ENCODE measurements around the gene AOX1.
"Not testable (repeated sequence)": the region's sequence is repeated elsewhere in the genome, so short reads cannot be mapped to it uniquely, and the experiment has no call there.

Gene AOX1

DNA sequence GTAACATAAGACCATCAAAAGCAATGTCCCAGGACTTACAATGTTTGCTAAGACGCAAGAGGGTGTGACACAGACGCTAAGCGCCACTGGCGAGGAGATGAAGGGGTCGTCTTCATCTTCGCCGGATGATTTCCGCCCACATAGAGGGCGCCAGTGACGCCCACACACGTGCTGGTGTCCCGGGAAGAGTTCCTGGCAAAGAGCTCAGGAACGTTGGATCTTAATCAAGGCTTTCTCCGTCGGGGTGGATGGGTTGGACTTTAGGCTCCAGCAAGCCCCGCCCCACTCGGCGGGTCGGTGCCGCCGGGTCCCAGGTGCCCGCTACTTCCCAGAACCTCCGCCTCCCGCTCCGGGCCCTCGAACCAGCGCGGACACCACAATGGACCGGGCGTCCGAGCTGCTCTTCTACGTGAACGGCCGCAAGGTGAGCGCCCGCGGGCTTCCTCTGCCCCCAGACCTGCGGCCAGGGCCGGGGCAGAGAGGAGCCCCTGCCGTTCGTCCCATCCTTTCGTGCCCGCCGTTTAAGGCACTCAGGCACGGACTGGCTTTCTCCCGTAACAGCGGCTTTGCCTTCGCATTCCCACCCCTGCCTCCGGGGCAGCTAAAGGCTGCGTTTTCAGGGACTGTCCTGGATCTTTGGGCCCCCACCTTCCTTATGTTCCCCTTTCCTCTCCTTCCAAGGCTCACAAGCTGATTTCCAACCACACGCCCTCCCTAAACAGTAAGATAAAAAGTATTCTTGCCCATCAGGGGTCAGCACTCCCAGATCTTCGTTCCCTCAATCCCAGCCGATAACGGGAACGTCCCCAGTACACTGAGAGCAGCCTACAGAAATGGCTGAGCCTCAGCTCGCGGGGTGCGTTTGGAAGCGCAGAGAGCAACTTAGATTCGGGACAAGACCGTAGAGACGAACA, at the start of gene AOX1:
AOX1 (plus strand) TSS at position 285 of the 914 bp plus-strand sequence; CDS start at position 380, 95 bp downstream.
- peak; percentile 6 for DNase-seq (ENCODE audit: low read depth)

DNA sequence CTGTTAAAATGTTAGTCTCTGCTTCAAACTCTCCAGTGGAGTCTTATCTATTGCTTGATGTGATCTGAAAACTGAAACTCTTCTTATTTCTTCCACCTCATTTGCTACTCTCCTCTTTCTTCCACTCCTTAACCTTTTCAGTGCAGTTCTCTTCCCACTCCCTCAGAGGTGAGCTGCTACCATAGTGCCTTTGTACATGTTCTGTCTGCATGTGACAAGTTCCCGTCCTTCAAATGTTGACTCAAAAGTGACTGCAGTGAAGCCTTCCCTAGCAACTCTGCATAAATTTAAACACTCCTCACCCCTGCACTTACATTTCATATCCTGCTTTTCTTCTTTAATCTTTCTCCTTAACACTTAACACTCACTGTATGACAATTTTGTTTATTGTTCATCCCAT, 47.7 kb upstream of the AOX1 start:
- DNase-seq (ENCODE audit: low read depth), result no peak

DNA sequence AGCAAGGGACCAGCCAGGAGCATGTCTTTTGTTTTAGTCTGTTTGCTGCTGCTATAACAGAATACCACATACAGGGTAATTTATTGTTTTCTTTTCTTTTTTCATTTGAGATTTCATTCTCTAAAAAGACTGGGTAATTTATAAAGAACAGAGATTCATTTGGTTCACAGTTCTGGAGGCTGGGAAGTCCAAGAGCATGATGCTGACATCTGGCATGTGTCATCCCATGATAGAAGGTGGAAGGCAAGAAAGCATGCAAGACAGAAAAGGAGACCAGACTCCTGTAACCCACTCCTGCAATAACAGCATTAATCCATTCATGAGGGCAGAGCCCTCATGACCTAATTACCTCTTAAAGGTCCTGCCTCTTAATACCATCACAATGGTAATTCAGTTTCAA, 45.0 kb upstream of the AOX1 start:
- no peak for DNase-seq (ENCODE audit: low read depth)

DNA sequence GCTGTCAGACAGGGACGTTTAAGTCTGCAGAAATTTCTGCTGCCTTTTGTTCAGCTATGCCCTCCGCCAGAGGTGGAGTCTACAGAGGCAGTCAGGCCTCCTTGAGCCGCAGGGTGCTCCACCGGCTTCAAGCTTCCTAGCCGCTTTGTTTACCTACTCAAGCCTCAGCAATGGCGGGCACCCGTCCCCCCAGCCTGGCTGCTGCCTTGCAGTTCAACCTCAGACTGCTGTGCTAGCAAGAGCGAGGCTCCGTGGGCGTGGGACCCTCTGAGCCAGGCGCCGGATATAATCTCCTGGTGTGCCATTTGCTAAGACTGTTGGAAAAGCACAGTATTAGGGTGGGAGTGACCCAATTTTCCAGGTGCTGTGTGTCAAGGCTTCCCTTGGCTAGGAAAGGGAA, 19.2 kb upstream of the AOX1 start:
- not testable (repeated sequence) for DNase-seq (ENCODE audit: low read depth)

DNA sequence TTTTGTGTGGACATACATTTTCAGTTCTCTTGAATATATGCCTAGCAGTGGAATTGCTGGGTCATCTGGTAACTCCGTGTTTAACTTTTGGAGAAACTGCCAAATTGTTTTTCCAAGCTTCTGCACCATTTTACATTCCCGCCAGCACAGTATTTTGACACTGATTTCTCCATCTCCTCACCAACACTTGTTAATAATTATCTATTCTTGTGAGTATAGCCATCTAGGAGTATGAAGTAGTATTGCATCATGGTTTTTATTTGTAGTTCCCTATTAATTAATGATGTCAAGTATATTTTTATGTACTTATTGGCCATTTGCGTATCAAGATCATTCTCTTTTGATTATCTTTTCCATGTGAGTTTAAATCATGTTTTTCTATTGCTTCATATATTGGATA, 17.9 kb upstream of the AOX1 start:
- DNase-seq (ENCODE audit: low read depth), result no peak

DNA sequence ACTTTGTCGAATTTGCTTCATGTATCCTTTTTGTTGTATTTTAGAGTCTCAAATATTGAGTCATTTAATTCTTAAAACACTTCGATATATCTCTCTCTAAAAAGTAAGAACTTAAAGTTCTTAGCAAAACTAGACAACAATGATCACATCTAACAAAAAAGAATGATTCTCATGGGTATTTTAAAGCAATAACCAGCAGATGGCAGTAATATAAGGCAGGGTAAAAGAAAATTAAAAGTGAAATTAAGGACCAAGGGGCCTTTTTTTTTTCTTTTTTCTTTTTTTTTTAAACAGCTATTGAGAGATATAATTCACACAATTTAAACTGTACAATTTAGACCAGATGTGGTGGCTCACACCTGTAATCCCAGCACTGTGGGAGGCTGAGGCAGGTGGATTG, 9.9 kb upstream of the AOX1 start:
- no peak for DNase-seq (ENCODE audit: low read depth)

DNA sequence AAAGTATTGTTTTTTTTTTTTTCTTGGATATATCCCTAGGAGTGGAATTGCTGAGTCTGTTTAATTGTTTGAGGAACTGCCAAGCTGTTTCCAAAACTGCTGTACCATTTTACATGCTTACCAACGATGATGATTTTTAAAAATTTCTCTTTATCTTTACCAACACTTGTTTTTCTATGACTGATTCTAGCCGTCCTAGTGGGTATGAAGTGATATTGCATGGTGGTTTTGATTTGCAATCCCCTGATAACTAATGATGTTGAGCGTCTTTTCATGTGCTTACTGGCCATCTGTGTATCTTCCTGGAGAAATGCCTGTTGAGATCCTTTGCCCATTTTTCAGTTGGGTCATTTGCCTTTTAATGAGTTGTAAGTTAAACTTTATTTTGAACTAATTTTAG, 8.8 kb upstream of the AOX1 start:
- no peak for DNase-seq (ENCODE audit: low read depth)

DNA sequence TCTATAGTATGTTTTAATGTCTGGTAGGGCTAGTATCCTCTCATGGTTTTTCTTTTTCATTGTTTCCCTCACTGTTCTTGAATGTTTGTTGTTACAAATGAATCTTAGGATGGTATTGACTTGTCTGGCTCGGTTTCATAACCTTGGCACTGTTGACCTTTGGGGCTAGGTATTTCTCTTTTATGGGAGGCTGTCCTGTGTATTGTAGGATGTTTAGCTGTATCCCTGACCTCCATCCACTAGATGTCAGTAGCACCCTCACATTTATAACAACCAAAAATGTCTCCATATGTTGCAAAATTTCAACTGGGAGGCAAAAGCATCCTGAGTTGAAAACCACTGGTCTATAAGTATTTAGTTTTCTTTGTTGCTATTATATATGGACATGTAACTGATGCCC, 7.0 kb upstream of the AOX1 start:
- DNase-seq (ENCODE audit: low read depth), result no peak

DNA sequence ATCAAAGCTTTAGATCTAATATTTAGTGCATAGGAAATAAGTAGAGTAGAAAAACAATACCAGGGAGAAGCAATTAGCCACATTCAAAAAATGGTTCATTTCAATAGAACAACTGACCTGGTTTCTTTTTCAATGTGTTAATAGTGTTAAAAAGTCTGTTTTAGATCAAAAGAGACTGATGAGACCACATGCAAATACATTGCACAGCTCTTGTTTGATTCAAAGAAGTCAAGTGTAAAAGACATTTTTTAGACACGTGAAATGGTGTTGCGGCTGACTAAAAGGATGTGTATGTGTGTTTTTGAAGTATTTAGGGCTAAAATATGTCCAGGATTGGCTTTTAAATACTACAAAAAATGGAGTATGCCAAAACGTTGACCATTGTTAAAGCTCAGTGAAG, 1.2 kb upstream of the AOX1 start:
- no peak for DNase-seq (ENCODE audit: low read depth)

DNA sequence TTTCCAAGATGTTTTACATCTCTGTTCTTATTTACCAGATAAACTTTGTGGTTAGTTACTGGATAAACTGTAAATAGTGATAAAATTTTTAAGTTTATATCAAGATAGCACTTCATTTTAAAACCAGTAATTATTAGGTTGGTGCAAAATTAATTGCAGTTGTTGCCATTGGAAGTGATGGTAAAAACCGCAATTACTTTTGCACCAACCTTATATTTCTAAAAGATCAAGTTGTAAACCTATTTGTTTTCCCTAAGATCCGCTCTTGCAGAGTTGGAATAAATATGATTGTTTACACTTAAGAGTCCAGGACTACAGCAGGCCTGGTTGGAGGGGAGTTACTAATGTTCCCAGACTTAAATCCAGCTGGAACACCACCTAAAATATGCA, 479 bp upstream of the AOX1 start:
- DNase-seq (ENCODE audit: low read depth), result no peak

DNA sequence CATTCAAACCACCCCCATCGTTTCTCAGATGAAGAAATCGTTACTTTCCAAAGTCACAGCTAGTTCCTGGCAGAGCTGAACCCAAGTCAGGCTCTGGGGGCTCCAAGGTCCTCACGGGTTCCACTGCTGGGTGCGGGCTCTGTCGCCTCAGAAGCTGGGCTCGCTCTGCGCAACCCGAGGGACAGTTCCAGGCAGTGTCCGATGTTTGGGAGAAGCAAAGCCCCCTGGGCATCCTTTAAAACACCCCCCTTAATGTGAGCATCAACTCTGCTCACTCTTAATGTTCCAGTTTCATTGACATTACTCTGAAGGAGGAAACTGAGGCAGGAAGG, 796 bp downstream of the AOX1 start:
- DNase-seq (ENCODE audit: low read depth), result no peak

DNA sequence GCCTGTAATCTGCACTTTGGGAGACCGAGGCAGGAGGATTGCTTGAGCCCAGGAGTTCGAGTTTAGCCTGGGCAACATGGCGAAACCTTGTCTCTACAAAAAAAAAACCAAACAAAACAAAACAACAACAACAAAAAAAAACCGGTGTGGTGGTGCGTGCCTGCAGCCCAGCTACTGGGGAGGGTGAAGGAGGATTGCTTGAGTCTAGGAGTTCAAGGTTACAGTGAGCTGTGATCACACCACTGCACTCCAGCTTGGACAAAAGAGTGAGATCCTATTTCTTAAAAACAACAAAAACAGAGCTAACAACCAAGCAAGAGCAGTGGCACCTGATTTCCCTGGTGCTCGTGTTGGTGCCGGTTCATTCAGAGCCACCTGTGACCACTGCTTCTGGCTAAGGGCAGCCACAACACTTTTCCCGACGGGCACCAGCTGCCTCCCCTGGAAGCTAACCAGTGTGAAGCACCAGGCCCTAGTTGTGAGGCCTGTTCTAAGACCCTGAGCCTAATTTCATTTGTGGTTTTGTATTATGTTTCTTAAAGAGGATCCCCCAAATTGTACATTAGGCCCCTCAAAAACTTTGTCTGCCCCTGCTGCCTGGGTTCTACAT, 1.3 kb downstream of the AOX1 start:
- DNase-seq (ENCODE audit: low read depth), result no peak

DNA sequence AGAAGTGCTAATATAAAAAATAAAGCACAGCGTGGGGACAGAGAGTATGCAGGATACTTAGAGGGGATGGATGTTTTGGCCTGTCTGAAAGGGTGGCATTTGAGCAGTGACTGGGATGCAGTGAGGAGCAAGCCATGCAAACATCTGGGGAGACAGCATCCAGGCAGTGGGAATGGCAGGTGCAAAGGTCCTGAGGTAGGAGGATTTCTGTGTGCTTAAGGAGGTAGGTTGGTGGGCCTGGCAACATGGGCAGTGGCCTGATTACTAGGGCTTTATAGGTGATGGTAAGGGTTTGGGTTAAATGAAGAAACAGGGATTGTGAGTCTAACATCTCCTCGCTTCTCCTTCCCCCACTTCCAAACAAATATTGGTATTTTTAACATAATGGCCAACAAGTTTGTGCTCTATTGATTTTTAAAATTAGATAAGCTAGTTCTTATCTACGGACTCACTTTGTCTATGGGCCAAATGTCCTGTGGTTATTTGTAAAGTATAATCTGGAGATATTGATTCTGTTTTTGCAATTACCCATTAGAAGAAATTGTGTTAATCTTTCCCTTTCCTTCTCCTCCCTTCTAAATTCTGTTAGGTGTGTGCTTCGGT, 2.4 kb downstream of the AOX1 start:
- DNase-seq (ENCODE audit: low read depth), result no peak

DNA sequence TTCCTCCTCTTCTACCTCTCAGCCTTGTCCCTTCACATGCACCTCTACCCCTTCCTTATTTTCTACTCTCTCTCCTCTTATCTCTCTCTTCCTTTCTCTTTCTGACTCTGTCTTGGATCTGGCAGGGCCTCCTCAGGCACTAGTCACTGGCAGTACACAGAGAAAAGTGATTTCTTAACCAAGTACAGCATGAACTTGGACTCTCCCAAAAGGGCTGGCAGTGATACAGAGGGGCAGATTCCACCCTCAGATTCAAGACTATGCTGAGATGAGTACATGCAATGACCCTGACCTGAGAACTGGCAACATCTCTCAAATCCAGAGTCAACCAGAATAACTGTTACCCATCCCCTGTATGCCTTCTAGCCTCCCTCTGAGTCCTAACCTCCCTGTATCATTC, 4.3 kb downstream of the AOX1 start:
- no peak for DNase-seq (ENCODE audit: low read depth)

DNA sequence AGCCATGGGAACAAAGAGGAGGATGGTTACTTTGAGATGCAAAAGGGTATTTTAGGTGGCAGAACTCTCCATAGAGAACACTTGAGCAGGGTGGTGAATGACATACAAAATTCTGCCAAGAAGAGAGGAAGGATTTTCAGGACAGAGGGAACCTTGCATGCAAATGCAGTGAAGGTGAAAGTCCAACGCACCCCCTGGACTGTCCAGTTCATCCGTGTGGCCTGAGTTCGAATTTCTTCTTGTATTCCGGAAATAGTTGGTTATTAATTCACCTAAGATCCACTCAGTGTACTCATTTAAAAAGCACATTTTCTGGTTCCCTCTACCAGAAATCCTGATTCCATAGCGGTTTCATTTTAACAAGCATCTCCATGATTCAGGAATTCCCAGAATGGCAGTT, 5.5 kb downstream of the AOX1 start:
- no peak for DNase-seq (ENCODE audit: low read depth)

DNA sequence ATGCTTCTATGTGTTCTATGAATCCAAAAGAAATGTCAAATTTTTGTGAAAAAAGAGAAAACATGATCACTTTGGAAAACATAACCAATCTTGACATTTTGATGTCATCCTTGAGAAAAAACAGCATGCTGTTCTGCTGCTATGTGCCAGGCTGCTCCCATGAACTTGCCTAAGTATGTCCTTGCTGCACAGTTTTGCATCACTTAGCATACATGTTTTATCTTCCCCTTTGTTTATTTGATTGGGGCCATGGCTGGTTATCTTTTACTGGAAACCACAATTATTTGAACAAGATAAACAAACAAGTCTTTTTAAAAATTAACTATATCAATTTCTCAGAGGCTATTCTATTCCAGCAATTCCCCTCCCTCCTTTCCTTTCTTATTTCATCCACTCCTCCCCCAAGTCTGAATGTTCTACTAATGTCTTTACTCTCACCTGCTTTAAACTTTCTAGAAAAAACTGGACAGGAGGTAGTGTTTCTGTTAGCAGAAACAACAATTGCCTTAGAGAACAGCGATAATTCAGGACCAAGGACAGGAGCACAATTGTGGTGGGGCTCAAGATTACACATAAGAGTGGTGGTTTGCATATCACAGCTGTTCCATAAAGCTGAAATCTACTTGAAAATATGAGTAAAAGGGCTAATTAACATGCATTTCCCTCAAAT, 6.7 kb downstream of the AOX1 start:
- DNase-seq (ENCODE audit: low read depth), result no peak

DNA sequence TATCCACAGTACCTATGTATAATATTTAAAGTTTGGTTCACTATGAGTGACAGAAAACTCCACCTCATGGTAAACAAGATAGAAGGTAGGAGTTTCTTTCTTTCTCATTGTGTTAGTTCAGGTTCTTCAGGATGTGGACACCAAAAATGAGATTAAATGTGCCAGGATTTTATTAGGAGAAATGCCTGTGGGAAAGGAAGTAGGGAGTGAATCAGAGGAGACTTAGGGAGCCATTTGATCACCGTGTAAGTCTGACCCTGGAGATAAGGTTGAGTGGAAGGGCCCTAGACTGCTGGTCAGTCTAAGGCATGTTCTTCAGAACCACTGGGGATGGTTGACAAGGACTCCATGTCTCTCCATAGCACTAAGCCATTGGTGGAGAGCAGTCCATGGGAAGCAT, 8.1 kb downstream of the AOX1 start:
- no peak for DNase-seq (ENCODE audit: low read depth)

DNA sequence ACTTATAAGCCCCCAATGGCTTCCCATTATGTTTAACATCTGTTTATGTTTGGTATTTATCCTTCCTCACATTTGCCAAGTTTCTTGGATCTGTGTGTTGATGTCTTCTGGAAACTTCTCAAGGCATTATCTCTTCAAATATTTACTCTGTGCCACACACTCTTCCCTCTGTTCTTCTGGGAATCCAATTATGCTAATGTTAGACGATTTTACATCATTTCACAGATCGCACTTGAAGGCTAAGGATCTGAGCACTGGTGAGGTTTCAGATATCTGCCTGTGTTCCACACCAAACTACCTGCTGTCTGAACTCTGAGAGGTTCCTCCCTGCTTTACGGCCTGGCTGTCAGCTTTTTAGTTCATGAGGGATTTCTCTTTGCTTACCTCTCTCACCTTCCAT, 10.1 kb downstream of the AOX1 start:
- no peak for DNase-seq (ENCODE audit: low read depth)

DNA sequence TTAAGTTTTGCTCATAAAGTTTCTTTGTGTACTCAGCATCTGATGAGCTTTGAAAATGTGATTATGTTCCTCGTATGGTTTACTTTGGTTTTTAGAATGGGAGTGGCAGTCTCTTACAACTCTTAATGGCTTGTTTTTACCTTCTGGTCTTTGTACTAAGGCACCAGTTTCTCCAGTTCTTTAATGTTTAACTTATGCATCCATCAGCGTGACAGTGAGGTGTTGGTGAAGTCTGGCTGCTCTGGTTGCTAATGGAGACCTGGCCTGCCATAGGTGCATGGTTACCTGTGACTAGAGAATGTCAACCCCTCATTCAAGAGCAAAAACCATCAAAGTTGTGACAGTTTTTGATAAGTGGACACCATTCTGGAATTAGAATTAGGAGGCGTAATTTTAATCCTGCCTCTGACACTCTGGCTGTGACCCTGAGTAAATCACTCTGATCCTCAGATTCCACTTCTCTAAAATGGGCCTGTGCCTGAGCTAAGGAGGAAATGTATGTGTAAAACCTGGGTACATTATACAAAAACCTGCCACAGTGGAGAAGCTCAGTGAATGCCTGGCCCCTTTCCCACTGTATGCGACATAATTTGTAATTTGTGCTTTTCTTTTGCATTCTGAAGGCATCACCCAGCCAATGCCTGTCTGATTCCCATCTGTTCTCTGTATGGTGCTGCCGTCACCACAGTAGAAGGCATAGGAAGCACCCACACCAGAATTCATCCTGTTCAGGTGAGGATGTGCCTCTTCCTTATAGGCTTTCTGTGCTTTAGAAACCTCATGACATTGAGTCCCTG, 11.2 kb downstream of the AOX1 start:
- no peak for DNase-seq (ENCODE audit: low read depth)

DNA sequence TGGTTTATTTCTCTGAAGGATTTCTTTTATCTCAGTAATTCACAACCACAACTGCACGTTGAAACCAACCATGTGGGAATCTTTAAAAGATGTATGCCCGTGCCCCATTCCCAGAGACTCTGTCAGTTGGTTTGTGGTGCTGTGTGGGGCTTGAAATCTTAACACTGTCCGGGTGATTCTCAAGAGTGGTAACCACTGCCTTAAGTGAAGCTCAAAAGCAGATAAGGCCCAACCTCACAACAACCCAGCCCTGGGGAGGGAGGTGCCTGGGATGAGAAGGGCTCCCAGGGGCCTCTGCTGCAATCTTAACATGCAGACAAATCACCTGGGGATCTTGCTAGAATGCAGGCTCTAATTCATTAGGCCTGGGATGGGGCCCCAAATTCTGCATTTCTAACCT, 13.4 kb downstream of the AOX1 start:
- no peak for DNase-seq (ENCODE audit: low read depth)

DNA sequence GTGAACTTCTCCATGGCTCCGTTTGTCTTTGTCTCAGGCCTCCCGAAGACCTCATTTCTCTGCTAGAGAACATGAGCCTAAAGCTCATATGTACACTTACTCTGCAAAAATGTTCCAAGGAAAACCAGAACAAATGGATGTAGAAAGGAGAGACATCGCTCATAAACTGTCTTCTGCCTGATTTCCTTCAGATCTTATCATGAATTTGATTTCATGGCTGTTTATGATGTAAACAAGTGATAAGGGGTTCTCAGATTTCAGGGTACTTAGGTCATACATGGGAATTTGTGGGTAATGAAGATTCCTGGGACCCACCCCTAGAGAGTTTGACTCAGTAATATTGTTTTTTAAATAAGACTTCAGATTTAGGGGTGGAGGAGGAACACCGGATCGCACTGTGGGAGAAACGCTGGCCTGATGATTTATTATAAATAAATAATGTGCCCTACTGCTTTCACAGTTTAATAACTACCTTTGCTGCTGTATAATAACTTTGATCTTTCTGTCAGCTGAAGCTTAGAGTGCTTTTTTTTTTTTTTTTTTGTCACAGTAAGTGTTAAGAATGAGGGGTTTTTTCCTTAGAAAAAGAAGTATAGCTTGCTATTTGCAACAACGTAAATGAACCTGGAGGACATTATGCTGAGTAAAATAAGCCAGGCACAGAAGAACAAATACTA, 14.9 kb downstream of the AOX1 start:
- no peak for DNase-seq (ENCODE audit: low read depth)

DNA sequence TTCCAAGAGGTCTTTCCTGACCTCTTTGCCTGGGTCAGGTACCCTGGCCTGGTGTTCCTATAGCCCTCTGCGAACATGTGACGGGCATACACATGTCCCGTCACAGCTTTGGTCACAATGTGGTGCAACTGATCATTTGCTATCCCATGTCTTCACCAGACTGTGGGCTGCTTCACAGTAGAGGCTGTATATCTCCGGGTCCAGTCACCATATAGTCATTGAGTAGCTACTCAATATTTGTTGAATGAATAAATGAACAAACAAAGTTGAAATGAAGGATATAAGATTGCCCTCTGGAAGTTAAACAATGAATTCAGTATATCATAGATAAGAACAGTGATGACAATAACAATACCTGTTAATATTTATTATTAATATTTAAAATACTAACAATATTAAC, 16.8 kb downstream of the AOX1 start:
- no peak for DNase-seq (ENCODE audit: low read depth)

Measured in activated T-cell treated with anti-CD3 and anti-CD28 coated beads for 48 hours (primary cell).